ENCODE measurements around the gene RPL22. TPM values are rescaled to one million over a fixed set of nuclear protein-coding genes. Genes with fewer than 3 reads are reported as not detected.

Gene RPL22
- total RNA-seq, 1 experiment from 2014 or later, result 456 TPM

GRCh38 chr1:6191968-6192367 is 7.4 kb downstream of the RPL22 start:
- ChIA-PET RAD21 (ENCODE audit: low non-redundant PET in 1 of 2, low total read pairs in 2 of 2, uncharacterized antibody in 2 of 2, unreplicated experiment in 2 of 2) (no interaction called here), CTCF (interaction anchor here (1.3 kb wide), 1 partner anchor 13 kb away, joined by 4 read pairs; no protein-coding TSS in a partner anchor), POLR2A (no interaction called here)
- H3K4me2 ChIP-seq (ENCODE audit: low read length), result no peak overlapping the region
- peaks cover 0 to 6% of the 10 kb centered on the region in 2 experiments; a peak in 2 of 4 replicates for H3K4me1 ChIP-seq (ENCODE audit: control insufficient read depth in 1 of 2, insufficient read depth in 2 of 2, low read length in 2 of 2)
- no peak for ATAC-seq
- H3K9me2 ChIP-seq (ENCODE audit: insufficient read depth), result no peaks in the 10 kb centered on the region
- TF ChIP-seq FOSL1 (IDR thresholded peaks at IDR 0.05; ENCODE audit: low read depth) (no peak), MAX (IDR thresholded peaks at IDR 0.05) (no peak), YY1 (IDR thresholded peaks at IDR 0.05; ENCODE audit: extremely low read depth, insufficient replicate concordance, low read depth, low read length) (no peak), ATF3 (IDR thresholded peaks at IDR 0.05) (no peak), ZNF274 (IDR thresholded peaks at IDR 0.05; ENCODE audit: low read depth, low read length) (no peak), TCF7L2 (IDR thresholded peaks at IDR 0.05; ENCODE audit: borderline replicate concordance, extremely low read depth, insufficient read depth, insufficient read length) (no peak), EGR1 (IDR thresholded peaks at IDR 0.05; ENCODE audit: low read depth) (no peak), JUND (IDR thresholded peaks at IDR 0.05) (no peak), POLR2AphosphoS5 (IDR thresholded peaks at IDR 0.05; ENCODE audit: low read depth, low read length) (no peak), EZH2 (IDR thresholded peaks at IDR 0.05) (no peak), EZH2phosphoT487 (IDR thresholded peaks at IDR 0.05; ENCODE audit: borderline replicate concordance) (no peak), CBX3 (IDR thresholded peaks at IDR 0.05; ENCODE audit: low read depth) (no peak)
- TF ChIP-seq, protein P1, sequence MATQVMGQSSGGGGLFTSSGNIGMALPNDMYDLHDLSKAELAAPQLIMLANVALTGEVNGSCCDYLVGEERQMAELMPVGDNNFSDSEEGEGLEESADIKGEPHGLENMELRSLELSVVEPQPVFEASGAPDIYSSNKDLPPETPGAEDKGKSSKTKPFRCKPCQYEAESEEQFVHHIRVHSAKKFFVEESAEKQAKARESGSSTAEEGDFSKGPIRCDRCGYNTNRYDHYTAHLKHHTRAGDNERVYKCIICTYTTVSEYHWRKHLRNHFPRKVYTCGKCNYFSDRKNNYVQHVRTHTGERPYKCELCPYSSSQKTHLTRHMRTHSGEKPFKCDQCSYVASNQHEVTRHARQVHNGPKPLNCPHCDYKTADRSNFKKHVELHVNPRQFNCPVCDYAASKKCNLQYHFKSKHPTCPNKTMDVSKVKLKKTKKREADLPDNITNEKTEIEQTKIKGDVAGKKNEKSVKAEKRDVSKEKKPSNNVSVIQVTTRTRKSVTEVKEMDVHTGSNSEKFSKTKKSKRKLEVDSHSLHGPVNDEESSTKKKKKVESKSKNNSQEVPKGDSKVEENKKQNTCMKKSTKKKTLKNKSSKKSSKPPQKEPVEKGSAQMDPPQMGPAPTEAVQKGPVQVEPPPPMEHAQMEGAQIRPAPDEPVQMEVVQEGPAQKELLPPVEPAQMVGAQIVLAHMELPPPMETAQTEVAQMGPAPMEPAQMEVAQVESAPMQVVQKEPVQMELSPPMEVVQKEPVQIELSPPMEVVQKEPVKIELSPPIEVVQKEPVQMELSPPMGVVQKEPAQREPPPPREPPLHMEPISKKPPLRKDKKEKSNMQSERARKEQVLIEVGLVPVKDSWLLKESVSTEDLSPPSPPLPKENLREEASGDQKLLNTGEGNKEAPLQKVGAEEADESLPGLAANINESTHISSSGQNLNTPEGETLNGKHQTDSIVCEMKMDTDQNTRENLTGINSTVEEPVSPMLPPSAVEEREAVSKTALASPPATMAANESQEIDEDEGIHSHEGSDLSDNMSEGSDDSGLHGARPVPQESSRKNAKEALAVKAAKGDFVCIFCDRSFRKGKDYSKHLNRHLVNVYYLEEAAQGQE (IDR thresholded peaks at IDR 0.05; ENCODE audit: low read depth), result no peak
- no peaks in the 10 kb centered on the region for H3K9me3 ChIP-seq (ENCODE audit: control insufficient read depth in 1 of 2, insufficient read depth in 1 of 2, low read depth in 1 of 2, low read length in 2 of 2)
- H3K36me3 ChIP-seq (ENCODE audit: control insufficient read depth in 1 of 2, insufficient read depth in 2 of 2, low read length in 2 of 2), result peaks cover 57 to 73% of the 10 kb centered on the region in 2 experiments
- H3K9ac ChIP-seq (ENCODE audit: low read length), result no peak overlapping the region
- no peak overlapping the region for H2AFZ ChIP-seq (ENCODE audit: low read depth, low read length, poor library complexity, severe bottlenecking)
- H3K4me3 ChIP-seq (replicated peaks in 1 of 2; ENCODE audit: low read depth in 1 of 2, low read length in 2 of 2), result no peak overlapping the region
- intact Hi-C loops (cut with micrococcal nuclease), result no loop called here
- DNase-seq (ENCODE audit: low read depth, low spot score), result no peak
- H4K20me1 ChIP-seq (ENCODE audit: insufficient read depth), result peaks cover 25% of the 10 kb centered on the region; the same call in 1 of the 2 replicates
- no peaks in the 10 kb centered on the region for H3K27me3 ChIP-seq (ENCODE audit: insufficient read depth, low read length)
- peaks cover 97% of the 10 kb centered on the region for H3K79me2 ChIP-seq (ENCODE audit: insufficient read depth, low read length)
- H3K27ac ChIP-seq (ENCODE audit: low read depth, low read length), result no peak overlapping the region
- no TSS peak for BruUV-seq (replicated peaks)
